Endothelial cell of umbilical vein (primary cell): ENCODE results near the gene MRPL38. TPM values are rescaled to one million over a fixed set of nuclear protein-coding genes. Genes with fewer than 3 reads are reported as not detected.

Experiments
- BruUV-seq: library from RNA; stranded (reverse); fragments of 400-500 nt; replicated peaks from 2 replicates; lab custom pipeline; 2021; lab: Mats Ljungman, UMichigan
- CTCF ChIA-PET: fragments of 300-600, 350-600 bp; sonication (Branson Sonifier 250); formaldehyde crosslinking; loops from one replicate; lab custom pipeline; 2021; ENCODE audit warnings: antibody characterized with exemption, inconsistent platforms; lab: Charles Lee
- POLR2A ChIA-PET: fragments of 300-600, 350-600 bp; sonication (Branson Sonifier 250); formaldehyde crosslinking; loops from one replicate; lab custom pipeline; 2021; ENCODE audit warnings: antibody characterized with exemption, inconsistent platforms; lab: Charles Lee
- DNase-seq: peaks from one replicate; pipeline ENCODE4 v3.0.0-alpha.2; 2011; ENCODE audit warnings: low read depth, low spot score
- FAIRE-seq: peaks from 2 replicates; lab custom pipeline; 2011; peaks lifted over from hg19 to GRCh38; lab: Jason Lieb, UNC
- H2AFZ ChIP-seq: 2 replicates; pipeline ENCODE4 v1.6.0; 2012; ENCODE audit warnings: low read depth, low read length, control low read depth, inconsistent platforms
- H3K27ac ChIP-seq: 2 replicates; pipeline ENCODE4 v1.5.1; 2011; ENCODE audit warnings: low read depth, mild to moderate bottlenecking, control low read depth, low read length, moderate library complexity; ENCODE audit not compliant: insufficient read depth
- H3K27me3 ChIP-seq, 2 experiments: 2 replicates each; pipeline versions ENCODE4 v1.6.0 to v1.6.1; 2011; ENCODE audit warnings: low read length in 2 of 2, mixed read lengths in 1 of 2; ENCODE audit not compliant: control insufficient read depth in 2 of 2, insufficient read depth in 2 of 2
- H3K36me3 ChIP-seq, 2 experiments: 2 replicates in 1 of 2; 3 replicates in 1 of 2; pipeline ENCODE4 v1.5.1; 2011; ENCODE audit warnings: low read length in 2 of 2, mild to moderate bottlenecking in 1 of 2, moderate library complexity in 1 of 2; ENCODE audit not compliant: control insufficient read depth in 2 of 2, insufficient read depth in 2 of 2; ENCODE audit errors: extremely low read depth in 1 of 2
- H3K4me1 ChIP-seq: 3 replicates; pipeline ENCODE4 v1.5.1; 2011; ENCODE audit warnings: mild to moderate bottlenecking, low read length; ENCODE audit not compliant: control insufficient read depth, insufficient read depth; ENCODE audit errors: extremely low read depth
- H3K4me2 ChIP-seq: 2 replicates; pipeline ENCODE4 v1.6.1; 2011; ENCODE audit warnings: low read length, control low read depth, mixed read lengths; ENCODE audit not compliant: insufficient read depth
- H3K4me3 ChIP-seq, 3 experiments: fragments of 200-600 bp in 1 of 3; sonication (generic), shearing (Covaris generic) in 1 of 3; replicated peaks in 1 of 3; 2 replicates each; pipeline ENCODE4 v1.5.1; 2011 to 2016; ENCODE audit warnings: control low read depth in 3 of 3, low read length in 3 of 3, mild to moderate bottlenecking in 2 of 3, inconsistent platforms in 1 of 3, low read depth in 1 of 3, moderate library complexity in 1 of 3; ENCODE audit not compliant: insufficient read depth in 1 of 3
- H3K79me2 ChIP-seq: 2 replicates; pipeline ENCODE4 v1.6.0; 2012; ENCODE audit warnings: low read length, inconsistent platforms; ENCODE audit not compliant: control insufficient read depth, insufficient read depth
- H3K9ac ChIP-seq: replicated peaks from 2 replicates; pipeline ENCODE3; 2011; ENCODE audit warnings: low read length, control low read depth; ENCODE audit not compliant: insufficient read depth; ENCODE audit errors: extremely low read depth
- H3K9me1 ChIP-seq: replicated peaks from 3 replicates; pipeline ENCODE4 v1.6.0; 2011; ENCODE audit warnings: mild to moderate bottlenecking, low read length; ENCODE audit not compliant: control insufficient read depth, insufficient read depth; ENCODE audit errors: extremely low read depth
- H3K9me3 ChIP-seq: replicated peaks from 2 replicates; pipeline ENCODE4 v1.5.1; 2012; ENCODE audit warnings: low read length, inconsistent platforms; ENCODE audit not compliant: control insufficient read depth, insufficient read depth
- H4K20me1 ChIP-seq: replicated peaks from 2 replicates; pipeline ENCODE3; 2011; ENCODE audit warnings: mild to moderate bottlenecking, low read length; ENCODE audit not compliant: control insufficient read depth, insufficient read depth; ENCODE audit errors: extremely low read depth
- EZH2 ChIP-seq: IDR thresholded peaks from 2 replicates; pipeline ENCODE4 v1.6.1; 2012; ENCODE audit warnings: borderline replicate concordance, low read depth, mild to moderate bottlenecking, moderate library complexity, low read length, inconsistent platforms; ENCODE audit not compliant: severe bottlenecking
- FOS ChIP-seq: IDR thresholded peaks from 2 replicates; pipeline ENCODE4 v1.6.1; 2011; ENCODE audit warnings: mild to moderate bottlenecking, low read length, moderate library complexity, borderline replicate concordance; ENCODE audit not compliant: insufficient read depth
- GATA2 ChIP-seq: IDR thresholded peaks from 2 replicates; pipeline ENCODE4 v1.7.0; 2011; ENCODE audit warnings: low read depth, mild to moderate bottlenecking, moderate library complexity, mixed read lengths, low read length; ENCODE audit not compliant: insufficient read length, insufficient read depth
- JUN ChIP-seq: IDR thresholded peaks from 2 replicates; pipeline ENCODE4 v1.6.1; 2011; ENCODE audit warnings: borderline replicate concordance, low read depth; ENCODE audit not compliant: insufficient read length, insufficient read depth
- MYC ChIP-seq: IDR thresholded peaks from one replicate; pipeline ENCODE4 v1.6.1; 2011; ENCODE audit warnings: mild to moderate bottlenecking, low read depth, low read length
- POLR2A ChIP-seq: IDR thresholded peaks from 2 replicates; pipeline ENCODE4 v1.6.1; 2012; ENCODE audit warnings: low read depth, mild to moderate bottlenecking, control low read depth, low read length
- POLR2AphosphoS5 ChIP-seq: IDR thresholded peaks from 2 replicates; pipeline ENCODE4 v1.6.1; 2012; ENCODE audit warnings: low read depth, mild to moderate bottlenecking, control low read depth, low read length, moderate library complexity; ENCODE audit not compliant: insufficient read depth
- dilution Hi-C: fragments of 300-500 bp; cut with MboI; formaldehyde crosslinking; loops from one replicate; pipeline ENCODE4 v1.15.0; 2019; ENCODE audit warnings: low sequenced_read_pairs; ENCODE audit not compliant: extremely low pct_ligation_motif_present
- intact Hi-C: fragments of 100-400 bp; cut with micrococcal nuclease; formaldehyde crosslinking; loops from one replicate; pipeline ENCODE4 v1.10.0; 2022
- polyA plus RNA-seq, 4 experiments: library from polyadenylated mRNA; depleted of rRNA in 3 of 4; stranded (reverse) in 3 of 4; unstranded in 1 of 4; fragments of >200 nt; gene quantifications; 2 replicates each; pipeline versions ENCODE4 v1.2.1 to v1.2.3, GENCODE V29; 2011 to 2012; ENCODE audit warnings: missing spikeins in 1 of 4
- total RNA-seq: library from RNA; stranded (reverse); gene quantifications from 2 replicates; pipeline ENCODE4 v1.2.3, GENCODE V29; 2021
- TF ChIP-seq, protein P1 (sequence below): IDR thresholded peaks from 2 replicates; pipeline ENCODE4 v1.6.1; 2011; ENCODE audit not compliant: insufficient read depth, insufficient read length
- TF ChIP-seq, protein P2 (sequence below), 2 donors: IDR thresholded peaks; 1 replicate in 1 of 2; 2 replicates in 1 of 2; pipeline ENCODE4 v1.5.1; 2011; ENCODE audit warnings: low read length in 2 of 2, mild to moderate bottlenecking in 2 of 2, moderate library complexity in 2 of 2, control low read depth in 1 of 2, inconsistent platforms in 1 of 2, low read depth in 1 of 2; ENCODE audit not compliant: insufficient read depth in 1 of 2; ENCODE audit errors: extremely low read depth in 1 of 2

MRPL38 gene
- total and polyA plus RNA-seq, 2 donors (not counting 3 experiments of a cell fraction or from before 2014, with no cell fraction given): 82.7 to 93.8 TPM

DNA sequence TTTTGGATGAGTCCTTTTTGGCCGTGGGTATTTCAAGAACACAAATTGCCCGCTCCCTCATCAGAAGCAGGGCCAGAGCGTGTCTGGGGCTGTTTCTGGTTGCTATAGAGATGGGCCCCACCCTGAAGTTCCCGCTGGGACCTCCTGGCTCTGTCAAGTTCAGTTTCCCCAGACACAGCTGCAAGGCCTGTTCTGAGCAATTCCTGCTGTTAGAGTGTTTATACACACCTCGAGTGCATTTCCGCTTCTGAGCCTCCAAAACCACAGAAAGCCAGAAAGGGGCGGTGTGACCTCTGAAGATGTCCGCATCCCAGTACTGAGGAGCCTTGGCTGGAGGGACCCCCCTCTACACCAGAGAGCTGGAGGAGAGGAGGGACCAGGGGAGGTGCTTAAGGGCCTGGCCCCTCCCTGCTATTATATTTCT, 40.2 kb downstream of the MRPL38 start:
- DNase-seq: no peak
- CTCF ChIA-PET: interaction anchor here (0.7 to 0.8 kb wide), 2 partner anchors 9 to 518 kb away, joined by 3 to 4 read pairs; partner anchors contain the start of gene WBP2
- no peak for FAIRE-seq
- H3K27ac ChIP-seq: no peak overlapping the region
- no peaks in the 10 kb centered on the region for H3K27me3 ChIP-seq
- H3K36me3 ChIP-seq: no peaks in the 10 kb centered on the region
- H3K4me2 ChIP-seq: no peak overlapping the region
- dilution Hi-C loops (no loop called here), intact Hi-C loops (no loop called here)
- no peaks in the 10 kb centered on the region for H4K20me1 ChIP-seq
- H3K79me2 ChIP-seq: no peaks in the 10 kb centered on the region
- POLR2A ChIA-PET: interaction anchor here (1.0 kb wide), 1 partner anchor 13 kb away, joined by 3 read pairs; no protein-coding TSS in a partner anchor
- H3K9ac ChIP-seq: no peak overlapping the region
- peaks cover under 1% of the 10 kb centered on the region for H3K4me1 ChIP-seq
- H3K9me1 ChIP-seq: no peaks in the 10 kb centered on the region
- no TSS peak for BruUV-seq
- TF ChIP-seq MYC (no peak), EZH2 (no peak), JUN (no peak), GATA2 (no peak), FOS (no peak), POLR2A (no peak), POLR2AphosphoS5 (no peak)
- TF ChIP-seq, protein P1, sequence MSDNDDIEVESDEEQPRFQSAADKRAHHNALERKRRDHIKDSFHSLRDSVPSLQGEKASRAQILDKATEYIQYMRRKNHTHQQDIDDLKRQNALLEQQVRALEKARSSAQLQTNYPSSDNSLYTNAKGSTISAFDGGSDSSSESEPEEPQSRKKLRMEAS: no peak
- TF ChIP-seq, protein P2, sequence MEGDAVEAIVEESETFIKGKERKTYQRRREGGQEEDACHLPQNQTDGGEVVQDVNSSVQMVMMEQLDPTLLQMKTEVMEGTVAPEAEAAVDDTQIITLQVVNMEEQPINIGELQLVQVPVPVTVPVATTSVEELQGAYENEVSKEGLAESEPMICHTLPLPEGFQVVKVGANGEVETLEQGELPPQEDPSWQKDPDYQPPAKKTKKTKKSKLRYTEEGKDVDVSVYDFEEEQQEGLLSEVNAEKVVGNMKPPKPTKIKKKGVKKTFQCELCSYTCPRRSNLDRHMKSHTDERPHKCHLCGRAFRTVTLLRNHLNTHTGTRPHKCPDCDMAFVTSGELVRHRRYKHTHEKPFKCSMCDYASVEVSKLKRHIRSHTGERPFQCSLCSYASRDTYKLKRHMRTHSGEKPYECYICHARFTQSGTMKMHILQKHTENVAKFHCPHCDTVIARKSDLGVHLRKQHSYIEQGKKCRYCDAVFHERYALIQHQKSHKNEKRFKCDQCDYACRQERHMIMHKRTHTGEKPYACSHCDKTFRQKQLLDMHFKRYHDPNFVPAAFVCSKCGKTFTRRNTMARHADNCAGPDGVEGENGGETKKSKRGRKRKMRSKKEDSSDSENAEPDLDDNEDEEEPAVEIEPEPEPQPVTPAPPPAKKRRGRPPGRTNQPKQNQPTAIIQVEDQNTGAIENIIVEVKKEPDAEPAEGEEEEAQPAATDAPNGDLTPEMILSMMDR (IDR thresholded peaks at IDR 0.05; ENCODE audit: extremely low read depth in 1 of 2, insufficient read depth in 1 of 2, low read depth in 1 of 2, low read length in 2 of 2): no peak
- no peak overlapping the region for H3K4me3 ChIP-seq
- no peaks in the 10 kb centered on the region for H3K9me3 ChIP-seq
- no peak overlapping the region for H2AFZ ChIP-seq
